ENCODE results near the gene TPMT.

The TPMT gene

DNA sequence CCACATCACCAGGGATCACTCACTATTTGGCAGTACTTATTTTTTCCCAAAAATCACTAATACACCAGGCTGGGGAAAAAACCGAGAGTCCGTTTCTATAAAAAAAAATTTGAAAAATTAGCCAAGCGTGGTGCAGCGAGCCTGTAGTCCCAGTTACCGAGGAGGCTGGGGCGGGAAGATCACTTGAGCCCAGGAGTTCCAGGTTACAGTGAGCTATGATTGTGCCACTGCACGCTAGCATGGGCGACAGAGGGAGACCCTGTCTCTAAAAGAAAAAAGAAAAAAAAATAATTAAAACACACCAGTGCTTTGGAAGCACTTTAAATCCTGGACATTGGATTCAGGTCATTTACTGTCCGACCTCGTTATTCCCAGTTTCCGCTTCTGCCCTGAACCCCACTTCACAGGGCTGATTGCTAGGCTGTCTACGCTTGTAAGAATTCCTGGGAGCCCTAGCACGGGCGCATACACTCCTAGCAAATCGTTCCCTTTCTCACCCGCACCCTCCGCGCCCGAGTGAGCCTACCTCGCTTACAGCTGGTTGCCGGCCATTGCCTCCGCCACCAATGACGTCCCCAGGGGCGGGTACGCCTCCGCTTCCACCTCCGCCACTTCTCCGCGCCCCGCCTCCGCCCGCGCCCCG is at the start of gene TPMT:
Gene TPMT, minus strand, starts transcription at position 571 of the 643 bp plus-strand sequence. CDS start 5,950 bp downstream, outside the sequence.
- TF ChIP-seq CTCF (IDR thresholded peaks at IDR 0.05; ENCODE audit: low read length, missing control alignments): no peak
- no peak for DNase-seq (ENCODE audit: low read depth)
- H3K4me3 ChIP-seq (replicated peaks; ENCODE audit: low read depth, low read length): peak within 1 kb of the TSS; percentile 95

- no peak for TF ChIP-seq CTCF (IDR thresholded peaks at IDR 0.05; ENCODE audit: low read length, missing control alignments)
- no peak for DNase-seq (ENCODE audit: low read depth)
- no peak overlapping the region for H3K4me3 ChIP-seq (replicated peaks; ENCODE audit: low read depth, low read length)
These were observed 48.9 kb upstream of the TPMT start for GRCh38 chr6:18203786-18204185.

DNA sequence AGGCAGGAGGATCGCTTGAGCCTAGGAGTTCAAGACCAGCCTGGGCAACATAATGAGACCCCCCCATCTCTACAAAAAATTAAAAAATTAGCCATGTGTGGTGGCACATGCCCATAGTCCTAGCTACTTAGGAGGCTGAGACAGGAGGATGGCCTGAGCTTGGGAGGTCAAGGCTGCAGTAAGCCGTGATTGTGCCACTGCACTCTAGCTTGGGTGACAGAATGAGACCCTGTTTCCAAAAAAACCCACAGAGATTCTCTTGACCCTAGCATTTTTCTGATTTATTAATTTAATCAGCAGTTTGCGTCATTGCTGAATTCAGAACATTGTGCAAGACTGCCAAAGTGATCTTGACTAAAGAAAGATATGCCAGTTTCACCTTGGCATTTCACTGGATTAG is 37.1 kb upstream of the TPMT start:
- no peak for DNase-seq (ENCODE audit: low read depth)
- TF ChIP-seq CTCF (IDR thresholded peaks at IDR 0.05; ENCODE audit: low read length, missing control alignments): no peak
- H3K4me3 ChIP-seq (replicated peaks; ENCODE audit: low read depth, low read length): no peak overlapping the region

- no peak overlapping the region for H3K4me3 ChIP-seq (replicated peaks; ENCODE audit: low read depth, low read length)
- DNase-seq (ENCODE audit: low read depth): no peak
- no peak for TF ChIP-seq CTCF (IDR thresholded peaks at IDR 0.05; ENCODE audit: low read length, missing control alignments)
These were observed 34.3 kb upstream of the TPMT start for GRCh38 chr6:18189196-18189595.

- TF ChIP-seq CTCF (IDR thresholded peaks at IDR 0.05; ENCODE audit: low read length, missing control alignments): no peak
- DNase-seq (ENCODE audit: low read depth): no peak
- H3K4me3 ChIP-seq (replicated peaks; ENCODE audit: low read depth, low read length): no peak overlapping the region
These were observed 32.8 kb upstream of the TPMT start for GRCh38 chr6:18187701-18188100.

DNA sequence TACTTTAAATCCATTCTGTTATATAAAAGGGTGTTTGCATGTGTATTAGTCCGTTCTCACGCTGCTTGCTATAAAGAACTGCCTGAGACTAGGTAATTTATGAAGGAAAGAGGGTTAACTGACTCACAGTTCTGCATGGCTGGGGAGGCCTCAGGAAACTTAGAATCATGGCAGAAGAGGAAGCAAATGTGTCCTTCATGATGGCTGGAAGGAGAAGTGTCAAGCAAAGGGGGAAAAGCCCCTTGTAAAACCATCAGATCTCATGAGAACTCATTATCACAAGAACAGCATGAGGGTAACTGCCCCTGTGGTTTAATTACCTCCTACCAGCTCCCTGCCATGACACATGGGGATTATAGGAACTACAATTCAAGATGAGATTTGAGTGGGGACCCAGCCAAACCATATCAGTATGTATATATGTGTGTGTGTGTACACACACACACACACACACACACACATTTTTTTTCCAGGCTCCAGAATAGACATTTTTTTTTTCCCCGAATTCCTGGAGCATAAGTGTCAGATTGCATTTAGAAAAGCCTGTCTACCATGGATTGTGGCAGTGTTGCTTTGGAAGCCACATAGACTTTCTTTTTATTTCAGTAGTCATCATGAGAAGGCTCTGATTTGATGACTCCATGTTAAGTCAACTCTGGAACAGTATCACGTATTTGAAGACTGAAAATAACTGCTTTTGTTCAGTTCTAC is 31.8 kb upstream of the TPMT start:
- no peak for TF ChIP-seq CTCF (IDR thresholded peaks at IDR 0.05; ENCODE audit: low read length, missing control alignments)
- no peak for DNase-seq (ENCODE audit: low read depth)
- no peak overlapping the region for H3K4me3 ChIP-seq (replicated peaks; ENCODE audit: low read depth, low read length)

All from fibroblast of pulmonary artery (primary cell).